ENCODE measurements around the gene TBC1D1.

Gene TBC1D1

GRCh38 chr4:38178392-38178995 lies 287.6 kb downstream of the TBC1D1 start:
- no peak for DNase-seq

- DNase-seq: peak; percentile 59
Measured at GRCh38 chr4:38179690-38180377, 288.9 kb downstream of the TBC1D1 start.

- no peak for DNase-seq
Measured at GRCh38 chr4:38180456-38180855, 289.6 kb downstream of the TBC1D1 start.

GRCh38 chr4:38181286-38181685 lies 290.4 kb downstream of the TBC1D1 start:
- no peak for DNase-seq

GRCh38 chr4:38182334-38182998 lies 291.6 kb downstream of the TBC1D1 start:
- DNase-seq: no peak

- no peak for DNase-seq
Measured at GRCh38 chr4:38184404-38184803, 293.5 kb downstream of the TBC1D1 start.

GRCh38 chr4:38185406-38186144 lies 294.7 kb downstream of the TBC1D1 start:
- no peak for DNase-seq

GRCh38 chr4:38188136-38188535 lies 297.3 kb downstream of the TBC1D1 start:
- DNase-seq: no peak

GRCh38 chr4:38188631-38189101 lies 297.8 kb downstream of the TBC1D1 start:
- no peak for DNase-seq
